K562 (cell line): ENCODE data around the gene PPP1R14B. TPM values are rescaled to one million over a fixed set of nuclear protein-coding genes. Genes with fewer than 3 reads are reported as not detected.

ENCODE experiments used
- ARID1B ChIP-seq: fragments of 450-650 bp; IDR thresholded peaks from 2 replicates; pipeline ENCODE4 v1.6.1; 2016; ENCODE audit warnings: antibody characterized with exemption, mild to moderate bottlenecking, inconsistent platforms
- ATF1 ChIP-seq, 2 experiments: fragments of 450-650 bp in 1 of 2; IDR thresholded peaks; 2 replicates each; pipeline ENCODE4 v1.6.1; 2016; ENCODE audit warnings: missing compliant biosample characterization in 1 of 2, missing genetic modification characterization in 1 of 2
- CREB5 ChIP-seq: fragments of 250-450 bp; sonication (Bioruptor Pico); IDR thresholded peaks from 2 replicates; pipeline ENCODE4 v1.5.0; 2020; ENCODE audit warnings: mild to moderate bottlenecking
- EGR1 ChIP-seq: fragments of 450-650 bp; conservative IDR thresholded peaks from 2 replicates; pipeline ENCODE4 v1.6.1; 2017; ENCODE audit warnings: mild to moderate bottlenecking
- EP400 ChIP-seq: fragments of 450-650 bp; IDR thresholded peaks from 2 replicates; pipeline ENCODE4 v1.6.1; 2017; ENCODE audit warnings: antibody characterized with exemption, mild to moderate bottlenecking, moderate library complexity
- FOXA3 ChIP-seq, 2 experiments: fragments of 450-650 bp in 1 of 2; sonication (generic) in 1 of 2; formaldehyde crosslinking; IDR thresholded peaks in 1 of 2; conservative IDR thresholded peaks in 1 of 2; 2 replicates each; pipeline versions ENCODE4 v1.4.0 to v1.8.0; 2020 to 2022; ENCODE audit warnings: mild to moderate bottlenecking in 2 of 2, missing genetic modification reagents in 1 of 2
- HDAC2 ChIP-seq: fragments of 450-650 bp; IDR thresholded peaks from 2 replicates; pipeline ENCODE4 v1.6.1; 2016; ENCODE audit warnings: mild to moderate bottlenecking
- ILK ChIP-seq: fragments of 450-650 bp; IDR thresholded peaks from 2 replicates; pipeline ENCODE4 v1.6.1; 2016; ENCODE audit warnings: missing genetic modification characterization, low read depth, mild to moderate bottlenecking, missing compliant biosample characterization, moderate library complexity, borderline replicate concordance
- NRF1 ChIP-seq, 2 experiments: fragments of 450-650 bp; IDR thresholded peaks in 1 of 2; conservative IDR thresholded peaks in 1 of 2; 2 replicates each; pipeline ENCODE4 v1.6.1; 2014; ENCODE audit warnings: mild to moderate bottlenecking in 2 of 2
- SMARCC2 ChIP-seq: fragments of 450-650 bp; IDR thresholded peaks from 2 replicates; pipeline ENCODE4 v1.6.1; 2017; ENCODE audit warnings: antibody characterized with exemption, moderate library complexity, mild to moderate bottlenecking, low read depth
- ZKSCAN1 ChIP-seq: fragments of 150-350 bp; IDR thresholded peaks from 2 replicates; pipeline ENCODE4 v1.6.1; 2016; ENCODE audit warnings: low read depth, low read length
- ZNF134 ChIP-seq: fragments of 250-450 bp; sonication (Bioruptor Pico); conservative IDR thresholded peaks from 2 replicates; pipeline ENCODE4 v1.4.0; 2020
- ZNF324 ChIP-seq: fragments of 250-450 bp; sonication (Bioruptor Pico); IDR thresholded peaks from 2 replicates; pipeline ENCODE4 v1.4.0; 2020; ENCODE audit warnings: mild to moderate bottlenecking
- ZNF347 ChIP-seq: fragments of 450-650 bp; formaldehyde crosslinking; IDR thresholded peaks from 2 replicates; pipeline ENCODE4 v1.4.0; 2020; ENCODE audit warnings: low read depth, mild to moderate bottlenecking, moderate library complexity
- polyA plus RNA-seq, 8 experiments: library from polyadenylated mRNA; depleted of rRNA in 4 of 8; stranded (reverse) in 5 of 8; unstranded in 3 of 8; fragments of >200 nt; fragmentation: Nextera tagmentation in 2 of 8; fragmentation: Illumina TruSeq in 1 of 8; extraction: Ambion mirVana in 2 of 8; extraction: Trizol in 1 of 8; gene quantifications; 2 replicates each; pipeline versions ENCODE4 v1.2.1 to v1.2.3, GENCODE V29; 2011 to 2014; ENCODE audit warnings: inconsistent platforms in 1 of 8, missing spikeins in 1 of 8
- total RNA-seq, 7 experiments: library from RNA; depleted of rRNA in 6 of 7; stranded (reverse); fragments of >200 nt in 6 of 7; fragmentation: Illumina TruSeq in 2 of 7; extraction: Trizol in 2 of 7; gene quantifications; 2 replicates each; pipeline versions ENCODE4 v1.2.1 to v1.2.3, GENCODE V29; 2011 to 2021; ENCODE audit warnings: low replicate concordance in 1 of 7
- TF ChIP-seq, protein P1 (sequence below): sonication (generic); formaldehyde crosslinking; IDR thresholded peaks from 2 replicates; pipeline ENCODE4 v1.9.0; 2022; ENCODE audit warnings: mild to moderate bottlenecking, missing genetic modification reagents
- TF ChIP-seq, protein P2 (sequence below): sonication (generic); formaldehyde crosslinking; IDR thresholded peaks from 2 replicates; pipeline ENCODE4 v1.8.1; 2022; ENCODE audit warnings: missing genetic modification reagents
- TF ChIP-seq, protein P3 (sequence below): fragments of 450-650 bp; IDR thresholded peaks from 2 replicates; pipeline ENCODE4 v1.7.1; 2018; ENCODE audit warnings: mild to moderate bottlenecking, low read depth; ENCODE audit not compliant: partially characterized antibody
- TF ChIP-seq, protein P4 (sequence below): fragments of 250-450 bp; sonication (Bioruptor Pico); IDR thresholded peaks from 2 replicates; pipeline ENCODE4 v1.5.0; 2022; ENCODE audit warnings: mild to moderate bottlenecking

Gene PPP1R14B
- total and polyA plus RNA-seq, 9 of the 15 experiments (the other 6 are each of a cell fraction or from before 2014, with no cell fraction given), result 7.7 to 566 (median 212) TPM

DNA sequence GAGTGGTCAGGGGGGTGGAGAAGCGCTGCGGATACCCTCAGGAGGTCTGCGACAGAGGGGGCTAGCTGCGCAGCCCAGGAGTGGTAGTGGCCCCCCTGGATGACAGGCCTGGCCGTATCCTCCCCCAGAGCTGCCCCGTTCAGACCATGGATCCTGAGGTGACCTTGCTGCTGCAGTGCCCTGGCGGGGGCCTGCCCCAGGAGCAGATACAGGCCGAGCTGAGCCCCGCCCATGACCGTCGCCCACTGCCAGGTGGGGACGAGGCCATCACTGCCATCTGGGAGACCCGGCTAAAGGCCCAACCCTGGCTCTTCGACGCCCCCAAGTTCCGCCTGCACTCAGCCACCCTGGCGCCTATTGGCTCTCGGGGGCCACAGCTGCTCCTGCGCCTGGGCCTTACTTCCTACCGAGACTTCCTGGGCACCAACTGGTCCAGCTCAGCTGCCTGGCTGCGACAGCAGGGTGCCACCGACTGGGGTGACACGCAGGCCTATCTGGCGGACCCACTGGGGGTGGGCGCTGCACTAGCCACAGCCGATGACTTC is 20.2 kb downstream of the PPP1R14B start (continued):
- TF ChIP-seq NRF1 (conservative IDR thresholded peaks at IDR 0.05 in 1 of 2, IDR thresholded peaks at IDR 0.05 in 1 of 2), result peak; percentile 57 to 58; a peak in 3 of 4 replicates
- peak; percentile 28; the same call in 1 of the 2 replicates for TF ChIP-seq EGR1
- 0 out of 2 replicates have a peak, but pooled peaks have one; percentile 11 for TF ChIP-seq ARID1B
- no peak for TF ChIP-seq SMARCC2
- TF ChIP-seq, protein P1, sequence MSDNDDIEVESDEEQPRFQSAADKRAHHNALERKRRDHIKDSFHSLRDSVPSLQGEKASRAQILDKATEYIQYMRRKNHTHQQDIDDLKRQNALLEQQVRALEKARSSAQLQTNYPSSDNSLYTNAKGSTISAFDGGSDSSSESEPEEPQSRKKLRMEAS (CRISPR knock-in tag), result 0 out of 2 replicates have a peak, but pooled peaks have one; percentile 31
- TF ChIP-seq ATF1 (CRISPR knock-in tag; IDR thresholded peaks at IDR 0.05), result no peak
- no peak for TF ChIP-seq ATF1 (tag; IDR thresholded peaks at IDR 0.05)
- no peak for TF ChIP-seq ZKSCAN1
- TF ChIP-seq, protein P2, sequence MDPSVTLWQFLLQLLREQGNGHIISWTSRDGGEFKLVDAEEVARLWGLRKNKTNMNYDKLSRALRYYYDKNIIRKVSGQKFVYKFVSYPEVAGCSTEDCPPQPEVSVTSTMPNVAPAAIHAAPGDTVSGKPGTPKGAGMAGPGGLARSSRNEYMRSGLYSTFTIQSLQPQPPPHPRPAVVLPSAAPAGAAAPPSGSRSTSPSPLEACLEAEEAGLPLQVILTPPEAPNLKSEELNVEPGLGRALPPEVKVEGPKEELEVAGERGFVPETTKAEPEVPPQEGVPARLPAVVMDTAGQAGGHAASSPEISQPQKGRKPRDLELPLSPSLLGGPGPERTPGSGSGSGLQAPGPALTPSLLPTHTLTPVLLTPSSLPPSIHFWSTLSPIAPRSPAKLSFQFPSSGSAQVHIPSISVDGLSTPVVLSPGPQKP, result no peak
- TF ChIP-seq ZNF324, result no peak
- TF ChIP-seq, protein P3, sequence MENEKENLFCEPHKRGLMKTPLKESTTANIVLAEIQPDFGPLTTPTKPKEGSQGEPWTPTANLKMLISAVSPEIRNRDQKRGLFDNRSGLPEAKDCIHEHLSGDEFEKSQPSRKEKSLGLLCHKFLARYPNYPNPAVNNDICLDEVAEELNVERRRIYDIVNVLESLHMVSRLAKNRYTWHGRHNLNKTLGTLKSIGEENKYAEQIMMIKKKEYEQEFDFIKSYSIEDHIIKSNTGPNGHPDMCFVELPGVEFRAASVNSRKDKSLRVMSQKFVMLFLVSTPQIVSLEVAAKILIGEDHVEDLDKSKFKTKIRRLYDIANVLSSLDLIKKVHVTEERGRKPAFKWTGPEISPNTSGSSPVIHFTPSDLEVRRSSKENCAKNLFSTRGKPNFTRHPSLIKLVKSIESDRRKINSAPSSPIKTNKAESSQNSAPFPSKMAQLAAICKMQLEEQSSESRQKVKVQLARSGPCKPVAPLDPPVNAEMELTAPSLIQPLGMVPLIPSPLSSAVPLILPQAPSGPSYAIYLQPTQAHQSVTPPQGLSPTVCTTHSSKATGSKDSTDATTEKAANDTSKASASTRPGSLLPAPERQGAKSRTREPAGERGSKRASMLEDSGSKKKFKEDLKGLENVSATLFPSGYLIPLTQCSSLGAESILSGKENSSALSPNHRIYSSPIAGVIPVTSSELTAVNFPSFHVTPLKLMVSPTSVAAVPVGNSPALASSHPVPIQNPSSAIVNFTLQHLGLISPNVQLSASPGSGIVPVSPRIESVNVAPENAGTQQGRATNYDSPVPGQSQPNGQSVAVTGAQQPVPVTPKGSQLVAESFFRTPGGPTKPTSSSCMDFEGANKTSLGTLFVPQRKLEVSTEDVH, result no peak
- no peak for TF ChIP-seq ZNF134 (CRISPR knock-in tag)
- TF ChIP-seq FOXA3 (CRISPR knock-in tag; conservative IDR thresholded peaks at IDR 0.05 in 1 of 2, IDR thresholded peaks at IDR 0.05 in 1 of 2), result 0 out of 4 replicates have a peak, but pooled peaks of 1 of the 2 experiments have one; percentile 52
- no peak for TF ChIP-seq ZNF347
- TF ChIP-seq, protein P4, sequence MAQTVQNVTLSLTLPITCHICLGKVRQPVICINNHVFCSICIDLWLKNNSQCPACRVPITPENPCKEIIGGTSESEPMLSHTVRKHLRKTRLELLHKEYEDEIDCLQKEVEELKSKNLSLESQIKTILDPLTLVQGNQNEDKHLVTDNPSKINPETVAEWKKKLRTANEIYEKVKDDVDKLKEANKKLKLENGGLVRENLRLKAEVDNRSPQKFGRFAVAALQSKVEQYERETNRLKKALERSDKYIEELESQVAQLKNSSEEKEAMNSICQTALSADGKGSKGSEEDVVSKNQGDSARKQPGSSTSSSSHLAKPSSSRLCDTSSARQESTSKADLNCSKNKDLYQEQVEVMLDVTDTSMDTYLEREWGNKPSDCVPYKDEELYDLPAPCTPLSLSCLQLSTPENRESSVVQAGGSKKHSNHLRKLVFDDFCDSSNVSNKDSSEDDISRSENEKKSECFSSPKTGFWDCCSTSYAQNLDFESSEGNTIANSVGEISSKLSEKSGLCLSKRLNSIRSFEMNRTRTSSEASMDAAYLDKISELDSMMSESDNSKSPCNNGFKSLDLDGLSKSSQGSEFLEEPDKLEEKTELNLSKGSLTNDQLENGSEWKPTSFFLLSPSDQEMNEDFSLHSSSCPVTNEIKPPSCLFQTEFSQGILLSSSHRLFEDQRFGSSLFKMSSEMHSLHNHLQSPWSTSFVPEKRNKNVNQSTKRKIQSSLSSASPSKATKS (CRISPR knock-in tag), result no peak
- TF ChIP-seq ILK (tag), result no peak
- TF ChIP-seq HDAC2, result no peak
- TF ChIP-seq EP400, result 0 out of 2 replicates have a peak, but pooled peaks have one; percentile 27
- no peak for TF ChIP-seq CREB5 (CRISPR knock-in tag)
